Measurements from ENCODE around the gene ITGA7. TPM values are rescaled to one million over a fixed set of nuclear protein-coding genes. Genes with fewer than 3 reads are reported as not detected.

Gene ITGA7
- total RNA-seq, 4 donors from 2014 or later = 7.9 to 16.9 (median 9.8) TPM

GRCh38 chr12:55686366-55687010 is 21.2 kb downstream of the ITGA7 start:
- TF ChIP-seq POLR2A (IDR thresholded peaks at IDR 0.05) (no peak), CTCF (IDR thresholded peaks at IDR 0.05) (no peak)
- Histone ChIP-seq H3K27ac (no peak overlapping the region), H3K36me3 (no peaks in the 10 kb centered on the region), H3K4me3 (replicated peaks in 1 of 3) (no peak overlapping the region), H3K4me1 (peaks cover 6 to 7% of the 10 kb centered on the region in 2 donors), H3K27me3 (no peaks in the 10 kb centered on the region), H3K9me3 (no peaks in the 10 kb centered on the region)
- DNase-seq = no peak
- intact Hi-C loops (cut with DNase I) = no loop called here
- 91 to 92% methylated on average over 9 of the region's 9 CpGs for WGBS, 2 donors

GRCh38 chr12:55685671-55686070 is 22.0 kb downstream of the ITGA7 start:
- H3K27me3 ChIP-seq = no peaks in the 10 kb centered on the region

GRCh38 chr12:55684761-55685370 is 22.8 kb downstream of the ITGA7 start:
- intact Hi-C loops (cut with DNase I) = no loop called here
- Histone ChIP-seq H3K27me3 (no peaks in the 10 kb centered on the region), H3K9me3 (no peaks in the 10 kb centered on the region), H3K4me1 (peaks cover 10 to 13% of the 10 kb centered on the region in 2 donors), H3K36me3 (no peaks in the 10 kb centered on the region), H3K27ac (no peak overlapping the region), H3K4me3 (replicated peaks in 1 of 3) (no peak overlapping the region)
- no peak for DNase-seq
- 92 to 94% methylated on average over 8 to 18 of the region's 20 CpGs for WGBS, 2 donors
- no peak for TF ChIP-seq CTCF (IDR thresholded peaks at IDR 0.05)
- no peak for TF ChIP-seq POLR2A (IDR thresholded peaks at IDR 0.05)

More at GRCh38 chr12:55685671-55686070, 22.0 kb downstream of the ITGA7 start:
- no peaks in the 10 kb centered on the region for H3K9me3 ChIP-seq
- no peak overlapping the region for H3K4me3 ChIP-seq (replicated peaks in 1 of 3)
- H3K4me1 ChIP-seq = peaks cover 10 to 13% of the 10 kb centered on the region in 2 donors
- no peak for TF ChIP-seq CTCF (IDR thresholded peaks at IDR 0.05)
- TF ChIP-seq POLR2A (IDR thresholded peaks at IDR 0.05) = no peak
- no peaks in the 10 kb centered on the region for H3K36me3 ChIP-seq
- H3K27ac ChIP-seq = no peak overlapping the region
- DNase-seq = no peak
- WGBS, 2 donors = 93 to 94% methylated on average over 5 of the region's 5 CpGs
- intact Hi-C loops (cut with DNase I) = no loop called here

GRCh38 chr12:55683676-55684075 is 24.0 kb downstream of the ITGA7 start:
- intact Hi-C loops (cut with DNase I) = no loop called here
- WGBS, 2 donors = 90 to 94% methylated on average over 6 to 7 of the region's 7 CpGs
- Histone ChIP-seq H3K9me3 (no peaks in the 10 kb centered on the region), H3K27ac (no peak overlapping the region), H3K36me3 (no peaks in the 10 kb centered on the region), H3K4me3 (replicated peaks in 1 of 3) (no peak overlapping the region), H3K27me3 (no peaks in the 10 kb centered on the region), H3K4me1 (peaks cover 10 to 13% of the 10 kb centered on the region in 2 donors)
- DNase-seq = no peak
- TF ChIP-seq CTCF (IDR thresholded peaks at IDR 0.05) (no peak), POLR2A (IDR thresholded peaks at IDR 0.05) (no peak)

- H3K36me3 ChIP-seq = no peaks in the 10 kb centered on the region
- H3K4me3 ChIP-seq (replicated peaks in 1 of 3) = peak overlapping the region in 1 of 3 donors; percentile 10
- WGBS, 2 donors = 58 to 67% methylated on average over 9 to 12 of the region's 13 CpGs
- no peak overlapping the region for H3K27ac ChIP-seq
- no peak for DNase-seq
- H3K9me3 ChIP-seq = no peaks in the 10 kb centered on the region
- TF ChIP-seq POLR2A (IDR thresholded peaks at IDR 0.05) (no peak), CTCF (IDR thresholded peaks at IDR 0.05) (no peak)
- H3K4me1 ChIP-seq = peaks cover 10 to 13% of the 10 kb centered on the region in 2 donors
- intact Hi-C loops (cut with DNase I) = no loop called here
- H3K27me3 ChIP-seq = no peaks in the 10 kb centered on the region
Observed at GRCh38 chr12:55682087-55682796, 25.5 kb downstream of the ITGA7 start.
